Smooth muscle cell (in vitro differentiated cells): ENCODE data around the gene PARN. TPM values are rescaled to one million over a fixed set of nuclear protein-coding genes. Genes with fewer than 3 reads are reported as not detected.

Experiments
- DNase-seq: peaks from one replicate; lab custom pipeline; 2025; ENCODE audit not compliant: unreplicated experiment; lab: John Stamatoyannopoulos, UW
- H2AFZ ChIP-seq: fragments of 200-600 bp; sonication (generic); 2 replicates; pipeline ENCODE4 v1.6.0; 2016; ENCODE audit warnings: antibody characterized with exemption, low read depth, mild to moderate bottlenecking
- H3F3A ChIP-seq: fragments of 200-600 bp; sonication (generic); 2 replicates; pipeline ENCODE4 v1.6.0; 2017; ENCODE audit warnings: antibody characterized with exemption, low read depth
- H3K27ac ChIP-seq: fragments of 200-600 bp; sonication (generic); 2 replicates; pipeline ENCODE4 v1.5.1; 2016; ENCODE audit warnings: low read depth, mild to moderate bottlenecking
- H3K27me3 ChIP-seq: fragments of 200-600 bp; sonication (generic); 2 replicates; pipeline ENCODE4 v1.6.1; 2016; ENCODE audit warnings: low read depth, mild to moderate bottlenecking
- H3K36me3 ChIP-seq: fragments of 200-600 bp; sonication (generic); 2 replicates; pipeline ENCODE4 v1.5.1; 2016; ENCODE audit warnings: low read depth
- H3K4me1 ChIP-seq: fragments of 200-600 bp; sonication (generic); 2 replicates; pipeline ENCODE4 v1.5.1; 2016; ENCODE audit warnings: low read depth
- H3K4me2 ChIP-seq: fragments of 200-600 bp; sonication (generic); 2 replicates; pipeline ENCODE4 v1.6.0; 2016; ENCODE audit warnings: mild to moderate bottlenecking
- H3K4me3 ChIP-seq: fragments of 200-600 bp; sonication (generic); 2 replicates; pipeline ENCODE4 v1.5.1; 2016; ENCODE audit warnings: mild to moderate bottlenecking
- H3K79me2 ChIP-seq: fragments of 200-600 bp; sonication (generic); 2 replicates; pipeline ENCODE4 v1.6.0; 2016; ENCODE audit warnings: low read depth, mild to moderate bottlenecking
- H3K9ac ChIP-seq: fragments of 200-600 bp; sonication (generic); 2 replicates; pipeline ENCODE4 v1.6.0; 2016; ENCODE audit warnings: low read depth
- H3K9me3 ChIP-seq: fragments of 200-600 bp; sonication (generic); replicated peaks from 2 replicates; pipeline ENCODE4 v1.5.1; 2016; ENCODE audit warnings: low read depth
- H4K20me1 ChIP-seq: fragments of 200-600 bp; sonication (generic); 2 replicates; pipeline ENCODE4 v1.6.0; 2016; ENCODE audit warnings: low read depth
- CTCF ChIP-seq: fragments of 200-600 bp; sonication (generic); IDR thresholded peaks from 2 replicates; pipeline ENCODE4 v1.5.1; 2017; ENCODE audit warnings: borderline replicate concordance, mild to moderate bottlenecking, antibody characterized with exemption; ENCODE audit not compliant: insufficient read depth, poor library complexity, severe bottlenecking
- WGBS: methylation state at CpG from one replicate; pipeline ENCODE4 v1.1.7; 2016; ENCODE audit warnings: low lambda C conversion rate; 5-methylcytosine and 5-hydroxymethylcytosine counted together
- polyA plus RNA-seq: library from polyadenylated mRNA; unstranded; fragments of >200 nt; fragmentation: Nextera tagmentation; extraction: Ambion mirVana; gene quantifications from 2 replicates; pipeline ENCODE4 v1.2.1, GENCODE V29; 2016
- total RNA-seq: library from RNA; depleted of rRNA; stranded (reverse); fragments of >200 nt; gene quantifications from 2 replicates; pipeline ENCODE4 v1.2.3, GENCODE V29; 2014

PARN gene
- total and polyA plus RNA-seq, 2 experiments from 2014 or later = 22.2 to 24.6 TPM

DNA sequence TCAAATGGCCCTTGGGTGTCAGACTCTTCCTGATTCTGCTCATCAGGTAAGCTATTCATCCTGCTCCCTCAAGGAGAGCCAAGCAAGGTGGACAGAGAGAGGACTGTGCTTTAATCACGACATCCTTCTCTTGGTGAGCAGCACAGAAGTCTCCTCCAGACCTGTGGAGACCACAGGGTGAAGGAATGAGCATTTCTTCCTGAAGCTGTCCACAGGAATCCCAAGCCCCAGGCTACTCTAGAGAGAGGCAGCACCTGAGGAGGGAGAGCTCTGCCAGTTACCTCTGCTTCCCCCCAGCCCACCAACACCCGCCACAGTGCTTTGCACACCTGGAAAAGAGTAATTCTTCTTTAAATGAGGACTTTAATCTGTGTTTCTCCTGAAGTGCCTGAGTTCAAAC, 100.0 kb downstream of the PARN start:
- H3K27ac ChIP-seq = no peak overlapping the region
- H3K9me3 ChIP-seq = no peaks in the 10 kb centered on the region
- no peak overlapping the region for H3K4me2 ChIP-seq
- H3K79me2 ChIP-seq = no peaks in the 10 kb centered on the region
- no peak for TF ChIP-seq CTCF
- WGBS = 85% methylated on average over 2 of the region's 2 CpGs
- DNase-seq = no peak
- no peaks in the 10 kb centered on the region for H3K27me3 ChIP-seq
- H4K20me1 ChIP-seq = no peaks in the 10 kb centered on the region
- H3K9ac ChIP-seq = no peak overlapping the region
- H3F3A ChIP-seq = no peaks in the 10 kb centered on the region
- H2AFZ ChIP-seq = no peak overlapping the region
- H3K36me3 ChIP-seq = no peaks in the 10 kb centered on the region
- peaks cover 14% of the 10 kb centered on the region for H3K4me1 ChIP-seq
- no peak overlapping the region for H3K4me3 ChIP-seq

DNA sequence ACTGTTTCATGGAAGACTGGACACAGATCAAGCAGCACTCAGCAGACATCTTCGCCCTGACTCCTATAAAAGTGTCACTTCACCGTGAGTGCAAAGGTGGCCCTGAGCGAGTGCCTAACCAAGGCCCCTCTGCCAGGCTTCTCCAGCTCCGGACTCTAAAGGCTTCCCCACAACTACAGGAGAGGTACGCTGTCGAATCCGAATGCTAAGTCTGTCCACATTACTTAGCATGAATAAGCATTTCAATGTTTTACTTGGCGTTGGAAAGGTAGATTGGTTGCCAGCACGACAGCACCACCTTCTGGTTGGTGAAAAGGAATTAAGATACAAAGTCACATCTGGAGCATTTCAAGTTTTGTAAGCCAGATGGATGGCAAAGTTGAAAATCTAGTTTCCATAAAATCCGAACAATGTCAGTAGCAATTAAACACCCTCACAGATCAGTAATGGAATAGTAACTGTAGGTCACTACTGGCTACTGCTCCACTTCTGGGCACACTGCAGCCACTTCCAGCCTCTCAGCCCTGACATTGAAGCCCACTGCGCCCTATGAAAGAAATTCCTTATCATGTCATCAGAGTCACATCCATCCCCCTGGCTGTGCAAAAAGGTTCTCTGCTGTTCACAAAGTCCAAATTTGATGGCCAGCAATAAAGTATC, 100.9 kb downstream of the PARN start:
- Histone ChIP-seq H3K36me3 (no peaks in the 10 kb centered on the region), H3K79me2 (no peaks in the 10 kb centered on the region), H3K4me1 (peaks cover 21% of the 10 kb centered on the region), H3K9me3 (no peaks in the 10 kb centered on the region), H3F3A (no peaks in the 10 kb centered on the region), H3K27me3 (no peaks in the 10 kb centered on the region), H4K20me1 (no peaks in the 10 kb centered on the region), H2AFZ (no peak overlapping the region), H3K4me3 (peak overlapping the region; percentile 38), H3K27ac (peak overlapping the region; percentile 36), H3K9ac (peak overlapping the region; percentile 9), H3K4me2 (peak overlapping the region; percentile 82)
- TF ChIP-seq CTCF = peak; percentile 85
- 20% methylated on average over 11 of the region's 11 CpGs for WGBS
- no peak for DNase-seq

GRCh38 chr16:14528306-14528705, 101.8 kb downstream of the PARN start:
- Histone ChIP-seq H3K9ac (no peak overlapping the region), H3K36me3 (no peaks in the 10 kb centered on the region), H3K27me3 (no peaks in the 10 kb centered on the region), H3K4me2 (peak overlapping the region; percentile 82), H3K79me2 (no peaks in the 10 kb centered on the region), H4K20me1 (no peaks in the 10 kb centered on the region), H3K4me1 (peaks cover 24% of the 10 kb centered on the region), H3F3A (no peaks in the 10 kb centered on the region), H3K27ac (peak overlapping the region; percentile 36), H2AFZ (no peak overlapping the region), H3K4me3 (no peak overlapping the region), H3K9me3 (no peaks in the 10 kb centered on the region)
- TF ChIP-seq CTCF = no peak
- 88% methylated on average over 4 of the region's 4 CpGs for WGBS
- no peak for DNase-seq
